ENCODE results near the gene TCEAL1. TPM values are rescaled to one million over a fixed set of nuclear protein-coding genes. Genes with fewer than 3 reads are reported as not detected.
A peak's percentile ranks its signal among the peaks of the same experiment; 100 is the strongest.
"Not testable (repeated sequence)": the region's sequence is repeated elsewhere in the genome, so short reads cannot be mapped to it uniquely, and the experiment has no call there.

TCEAL1 gene
- total RNA-seq = 44.8 TPM

- DNase-seq = peak; percentile 82
These were observed at the start of gene TCEAL1 for GRCh38 chrX:103628386-103629317. TCEAL1 (plus strand) TSS chrX:103628975; CDS start chrX:103629917, 942 bp downstream.

- peak; percentile 5 for DNase-seq
These were observed 44.2 kb upstream of the TCEAL1 start for GRCh38 chrX:103584596-103584995.

GRCh38 chrX:103585411-103586313 is 43.1 kb upstream of the TCEAL1 start, which contains the start of gene TCEAL4:
TCEAL4 (plus strand) TSS chrX:103585515; CDS start chrX:103586676, 1,161 bp downstream.
- DNase-seq = peak; percentile 61

GRCh38 chrX:103586314-103586646 is 42.5 kb upstream of the TCEAL1 start:
- DNase-seq = no peak

GRCh38 chrX:103586659-103587058 is 42.1 kb upstream of the TCEAL1 start:
- DNase-seq = no peak

GRCh38 chrX:103592295-103592694 is 36.5 kb upstream of the TCEAL1 start:
- DNase-seq = not testable (repeated sequence)

- DNase-seq = not testable (repeated sequence)
These were observed 33.6 kb upstream of the TCEAL1 start for GRCh38 chrX:103595202-103595601.

- DNase-seq = peak; percentile 62
These were observed 21.1 kb upstream of the TCEAL1 start, which contains the start of gene TCEAL3 for GRCh38 chrX:103607364-103608305. TCEAL3 (plus strand) TSS chrX:103607963; CDS start chrX:103609065, 1,102 bp downstream.

- DNase-seq = no peak
These were observed 20.3 kb upstream of the TCEAL1 start for GRCh38 chrX:103608306-103608963.

- no peak for DNase-seq
These were observed 18.5 kb upstream of the TCEAL1 start for GRCh38 chrX:103610282-103610681.

- DNase-seq = no peak
These were observed 15.3 kb upstream of the TCEAL1 start for GRCh38 chrX:103613362-103613890.

GRCh38 chrX:103614999-103615398 is 13.8 kb upstream of the TCEAL1 start:
- no peak for DNase-seq

GRCh38 chrX:103615781-103616371 is 12.9 kb upstream of the TCEAL1 start:
- no peak for DNase-seq

GRCh38 chrX:103616676-103617186 is 12.0 kb upstream of the TCEAL1 start:
- DNase-seq = no peak

GRCh38 chrX:103624111-103624510 is 4.7 kb upstream of the TCEAL1 start:
- no peak for DNase-seq

GRCh38 chrX:103626855-103627254 is 1.9 kb upstream of the TCEAL1 start:
- DNase-seq = no peak

- peak; percentile 86 for DNase-seq
These were observed 769 bp downstream of the TCEAL1 start for GRCh38 chrX:103629318-103630170.

GRCh38 chrX:103630171-103630511 is 1.4 kb downstream of the TCEAL1 start:
- DNase-seq = no peak

GRCh38 chrX:103631145-103631544 is 2.4 kb downstream of the TCEAL1 start:
- no peak for DNase-seq

Measured in tongue (tissue), 2 donors.